Esophagus squamous epithelium (tissue), 4 donors: ENCODE data around the gene FBXL19.

Experiments
- POLR2A ChIP-seq, 4 donors: fragments of 450-650 bp; IDR thresholded peaks; one replicate each; pipeline ENCODE4 v1.6.1; 2017; ENCODE audit warnings: antibody characterized with exemption in 4 of 4, mild to moderate bottlenecking in 4 of 4, moderate library complexity in 3 of 4
- TF ChIP-seq, protein P1 (sequence below), 6 experiments: fragments of 450-650 bp in 4 of 6; fragments of 200-600 bp in 2 of 6; sonication (generic) in 2 of 6; IDR thresholded peaks; one replicate each; pipeline ENCODE4 v1.5.1; 2016 to 2019; ENCODE audit warnings: antibody characterized with exemption in 6 of 6, mild to moderate bottlenecking in 4 of 6, moderate library complexity in 4 of 6

DNA sequence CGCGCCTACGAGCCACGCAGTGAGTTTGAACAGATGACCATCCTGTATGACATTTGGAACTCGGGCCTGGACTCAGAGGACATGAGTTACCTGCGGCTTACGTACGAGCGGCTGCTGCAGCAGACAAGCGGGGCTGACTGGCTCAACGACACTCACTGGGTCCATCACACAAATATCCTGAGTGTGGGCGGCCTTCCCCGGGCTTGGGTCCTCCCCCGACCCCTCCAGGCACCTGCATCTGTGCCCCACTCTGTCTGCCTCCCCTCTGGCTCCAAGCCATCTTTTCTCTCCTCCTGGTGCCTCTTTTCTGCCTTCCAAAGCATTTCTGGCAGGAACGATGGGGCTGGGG, 56.6 kb downstream of the FBXL19 start:
- TF ChIP-seq, protein P1, sequence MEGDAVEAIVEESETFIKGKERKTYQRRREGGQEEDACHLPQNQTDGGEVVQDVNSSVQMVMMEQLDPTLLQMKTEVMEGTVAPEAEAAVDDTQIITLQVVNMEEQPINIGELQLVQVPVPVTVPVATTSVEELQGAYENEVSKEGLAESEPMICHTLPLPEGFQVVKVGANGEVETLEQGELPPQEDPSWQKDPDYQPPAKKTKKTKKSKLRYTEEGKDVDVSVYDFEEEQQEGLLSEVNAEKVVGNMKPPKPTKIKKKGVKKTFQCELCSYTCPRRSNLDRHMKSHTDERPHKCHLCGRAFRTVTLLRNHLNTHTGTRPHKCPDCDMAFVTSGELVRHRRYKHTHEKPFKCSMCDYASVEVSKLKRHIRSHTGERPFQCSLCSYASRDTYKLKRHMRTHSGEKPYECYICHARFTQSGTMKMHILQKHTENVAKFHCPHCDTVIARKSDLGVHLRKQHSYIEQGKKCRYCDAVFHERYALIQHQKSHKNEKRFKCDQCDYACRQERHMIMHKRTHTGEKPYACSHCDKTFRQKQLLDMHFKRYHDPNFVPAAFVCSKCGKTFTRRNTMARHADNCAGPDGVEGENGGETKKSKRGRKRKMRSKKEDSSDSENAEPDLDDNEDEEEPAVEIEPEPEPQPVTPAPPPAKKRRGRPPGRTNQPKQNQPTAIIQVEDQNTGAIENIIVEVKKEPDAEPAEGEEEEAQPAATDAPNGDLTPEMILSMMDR (IDR thresholded peaks at IDR 0.05) = no peak
- TF ChIP-seq POLR2A (IDR thresholded peaks at IDR 0.05) = no peak
